ENCODE results near the gene FREM2. TPM values are rescaled to one million over a fixed set of nuclear protein-coding genes. Genes with fewer than 3 reads are reported as not detected.

The FREM2 gene
- total and polyA plus RNA-seq, 9 of the 15 experiments (the other 6 are each of a cell fraction or from before 2014, with no cell fraction given) = under 0.01 to 0.02 TPM; not detected in 7

- WGBS (ENCODE audit: insufficient coverage, low coverage, missing lambda C conversion rate) = 0% methylated on average over 4 of the region's 4 CpGs
- FAIRE-seq = no peak
- no TSS peak for BruUV-seq (replicated peaks)
- TF ChIP-seq MLX (CRISPR knock-in tag; conservative IDR thresholded peaks at IDR 0.05) (no peak), MTA1 (IDR thresholded peaks at IDR 0.05; ENCODE audit: borderline replicate concordance) (no peak), ZNF57 (CRISPR knock-in tag; IDR thresholded peaks at IDR 0.05) (no peak), ATF4 (CRISPR knock-in tag; IDR thresholded peaks at IDR 0.05) (no peak), POU5F1 (IDR thresholded peaks at IDR 0.05; ENCODE audit: borderline replicate concordance, low read depth, low read length, partially characterized antibody) (no peak), RUNX1 (IDR thresholded peaks at IDR 0.05; ENCODE audit: low read depth) (no peak), ZBTB40 (IDR thresholded peaks at IDR 0.05) (no peak), ZBTB40 (CRISPR knock-in tag; IDR thresholded peaks at IDR 0.05) (no peak), TBP (optimal IDR thresholded peaks at IDR 0.05; ENCODE audit: low read depth, low read length) (no peak), KDM5B (IDR thresholded peaks at IDR 0.05; ENCODE audit: insufficient replicate concordance, low read depth, low read length) (no peak)
Observed at GRCh38 chr13:38730332-38730731, 43.5 kb downstream of the FREM2 start.

More at GRCh38 chr13:38730332-38730731, 43.5 kb downstream of the FREM2 start:
- Histone ChIP-seq H3K4me3 (no peak overlapping the region), H4K20me1 (replicated peaks; ENCODE audit: control insufficient read depth, insufficient read depth, low read length) (no peaks in the 10 kb centered on the region), H3K9me3 (replicated peaks; ENCODE audit: control insufficient read depth, insufficient read depth, low read depth, low read length) (no peaks in the 10 kb centered on the region), H3K27ac (ENCODE audit: extremely low read depth, low read depth, low read length) (no peak overlapping the region), H3K9ac (ENCODE audit: insufficient read depth in 1 of 2, low read depth in 2 of 2, low read length in 2 of 2) (no peak overlapping the region), H3K27me3 (ENCODE audit: control insufficient read depth in 2 of 2, insufficient read depth in 2 of 2, low read length in 2 of 2) (no peaks in the 10 kb centered on the region), H3K79me2 (ENCODE audit: control insufficient read depth, insufficient read depth, low read length) (no peaks in the 10 kb centered on the region), H3K9me1 (ENCODE audit: control insufficient read depth, insufficient read depth, low read length) (no peaks in the 10 kb centered on the region), H3K4me2 (ENCODE audit: insufficient read depth, low read length) (no peak overlapping the region), H3K36me3 (ENCODE audit: control insufficient read depth, insufficient read depth, low read length) (no peaks in the 10 kb centered on the region), H3K4me1 (replicated peaks in 1 of 2; ENCODE audit: control insufficient read depth in 2 of 2, insufficient read depth in 2 of 2, low read length in 2 of 2) (no peaks in the 10 kb centered on the region), H2AFZ (ENCODE audit: low read depth, low read length) (no peak overlapping the region)
- DNase-seq (ENCODE audit: extremely low read depth in 1 of 4, low spot score in 3 of 4) (no peak), ATAC-seq (no peak)
- intact Hi-C loops (cut with micrococcal nuclease) = no loop called here
- in situ Hi-C loops (cut with MboI) = no loop called here
- ChIA-PET POLR2A (interaction anchor here (0.9 kb wide), 1 partner anchor 17 kb away, joined by 3 read pairs; no protein-coding TSS in a partner anchor), CTCF (ENCODE audit: low intra/inter-chr PET ratio) (no interaction called here)
